ENCODE results near the gene PPIA.

The PPIA gene

DNA sequence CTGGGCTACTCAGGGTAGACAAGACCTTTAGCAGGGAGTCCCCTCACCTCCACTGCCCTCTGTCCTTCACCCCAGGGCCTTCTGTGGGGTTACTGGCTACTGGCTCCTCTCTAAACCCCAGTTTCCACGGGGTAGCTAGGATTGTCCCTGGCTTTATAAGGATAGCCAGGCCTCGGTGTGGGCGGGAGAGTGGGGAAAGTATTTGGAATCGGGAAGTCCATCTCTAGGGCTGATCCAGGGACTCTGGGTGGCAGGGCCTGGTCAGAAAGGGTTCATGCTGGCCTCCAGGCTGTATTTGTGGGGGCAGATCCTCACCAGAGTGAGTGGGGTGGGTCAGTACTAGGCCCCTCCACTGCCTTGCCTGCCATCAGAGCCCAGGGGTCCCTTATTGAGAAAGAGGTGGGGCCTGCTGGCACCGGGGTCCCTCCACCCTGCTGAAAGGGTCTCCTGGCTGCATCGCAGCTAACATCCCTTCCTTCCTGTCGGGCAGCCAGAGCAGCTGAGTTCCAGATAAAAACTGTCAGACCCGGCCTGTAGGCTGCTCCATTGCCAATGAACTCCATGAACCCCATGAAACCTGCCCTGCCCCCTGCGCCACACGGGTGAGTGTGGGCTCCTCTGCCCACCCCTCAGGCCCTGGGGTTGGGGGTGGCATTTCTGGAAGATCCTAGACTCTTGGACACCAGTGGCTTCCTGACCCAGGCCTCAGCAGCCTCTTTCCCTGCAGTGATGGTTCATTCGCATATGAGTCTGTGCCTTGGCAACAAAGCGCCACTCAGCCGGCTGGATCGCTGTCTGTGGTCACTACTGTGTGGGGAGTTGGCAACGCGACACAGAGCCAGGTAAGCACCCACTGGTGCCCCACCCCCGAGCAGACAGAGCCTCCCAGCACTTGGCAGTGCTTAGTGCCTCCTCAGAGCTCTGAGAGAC, 40.5 kb upstream of the PPIA start:
- Histone ChIP-seq H3K4me1 (ENCODE audit: control insufficient read depth in 2 of 2, insufficient read depth in 2 of 2, low read length in 2 of 2) (peaks cover 12 to 15% of the 10 kb centered on the region in 2 donors), H3K27ac (ENCODE audit: low read depth in 2 of 2, low read length in 2 of 2) (no peak overlapping the region), H3K27me3 (ENCODE audit: control insufficient read depth in 2 of 2, insufficient read depth in 2 of 2, low read length in 2 of 2) (no peaks in the 10 kb centered on the region), H3K9me3 (ENCODE audit: control insufficient read depth in 2 of 2, low read length in 2 of 2) (no peaks in the 10 kb centered on the region), H3K4me3 (ENCODE audit: low read length in 2 of 2) (no peak overlapping the region), H3K36me3 (ENCODE audit: control insufficient read depth in 2 of 2, insufficient read depth in 2 of 2, low read length in 2 of 2) (peaks cover 17 to 27% of the 10 kb centered on the region in 2 donors), H3K9ac (ENCODE audit: low read depth in 1 of 2, low read length in 2 of 2) (peak overlapping the region in 1 of 2 donors; percentile 22)

DNA sequence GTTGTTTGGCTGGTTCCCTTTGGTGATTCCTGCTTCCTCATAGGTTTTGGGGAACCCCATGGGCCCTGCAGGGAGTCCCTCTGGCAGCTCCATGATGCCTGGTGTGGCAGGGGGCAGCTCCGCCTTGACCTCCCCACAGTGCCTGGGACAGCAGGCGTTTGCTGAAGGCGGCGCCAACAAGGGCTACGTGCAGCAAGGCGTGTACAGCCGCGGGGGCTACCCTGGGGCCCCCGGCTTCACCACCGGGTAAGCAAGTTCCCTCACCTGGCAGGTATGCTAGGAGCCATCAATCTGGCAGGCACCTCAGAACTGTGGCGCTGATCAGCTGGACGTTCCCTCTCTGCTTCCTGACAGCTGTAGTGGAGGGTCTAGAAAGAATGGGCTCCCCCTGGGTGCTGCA, 39.6 kb upstream of the PPIA start:
- Histone ChIP-seq H3K4me1 (ENCODE audit: control insufficient read depth in 2 of 2, insufficient read depth in 2 of 2, low read length in 2 of 2) (peaks cover 8 to 17% of the 10 kb centered on the region in 2 donors), H3K27ac (ENCODE audit: low read depth in 2 of 2, low read length in 2 of 2) (no peak overlapping the region), H3K9ac (ENCODE audit: low read depth in 1 of 2, low read length in 2 of 2) (no peak overlapping the region), H3K27me3 (ENCODE audit: control insufficient read depth in 2 of 2, insufficient read depth in 2 of 2, low read length in 2 of 2) (no peaks in the 10 kb centered on the region), H3K4me3 (ENCODE audit: low read length in 2 of 2) (no peak overlapping the region), H3K36me3 (ENCODE audit: control insufficient read depth in 2 of 2, insufficient read depth in 2 of 2, low read length in 2 of 2) (peaks cover 24 to 34% of the 10 kb centered on the region in 2 donors), H3K9me3 (ENCODE audit: control insufficient read depth in 2 of 2, low read length in 2 of 2) (no peaks in the 10 kb centered on the region)

DNA sequence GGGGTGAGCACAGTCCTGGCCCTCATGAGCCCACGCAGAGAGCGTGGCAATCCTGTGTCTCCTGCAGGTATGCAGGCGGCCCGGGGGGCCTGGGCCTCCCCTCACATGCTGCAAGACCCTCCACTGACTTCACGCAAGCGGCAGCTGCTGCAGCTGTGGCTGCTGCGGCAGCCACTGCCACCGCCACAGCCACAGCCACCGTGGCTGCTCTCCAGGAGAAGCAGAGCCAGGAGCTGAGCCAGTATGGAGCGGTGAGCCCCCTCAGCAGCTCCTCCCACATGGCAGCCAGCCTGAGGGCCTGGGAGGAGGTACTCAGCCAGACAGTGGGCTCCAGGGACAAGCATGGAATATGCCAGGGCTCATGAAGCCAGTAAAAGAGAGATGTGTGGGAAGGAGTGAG, 39.2 kb upstream of the PPIA start:
- Histone ChIP-seq H3K27me3 (ENCODE audit: control insufficient read depth in 2 of 2, insufficient read depth in 2 of 2, low read length in 2 of 2) (no peaks in the 10 kb centered on the region), H3K9ac (ENCODE audit: low read depth in 1 of 2, low read length in 2 of 2) (no peak overlapping the region), H3K4me1 (ENCODE audit: control insufficient read depth in 2 of 2, insufficient read depth in 2 of 2, low read length in 2 of 2) (peaks cover 12 to 20% of the 10 kb centered on the region in 2 donors), H3K4me3 (ENCODE audit: low read length in 2 of 2) (no peak overlapping the region), H3K36me3 (ENCODE audit: control insufficient read depth in 2 of 2, insufficient read depth in 2 of 2, low read length in 2 of 2) (peaks cover 26 to 34% of the 10 kb centered on the region in 2 donors), H3K27ac (ENCODE audit: low read depth in 2 of 2, low read length in 2 of 2) (no peak overlapping the region), H3K9me3 (ENCODE audit: control insufficient read depth in 2 of 2, low read length in 2 of 2) (no peaks in the 10 kb centered on the region)

DNA sequence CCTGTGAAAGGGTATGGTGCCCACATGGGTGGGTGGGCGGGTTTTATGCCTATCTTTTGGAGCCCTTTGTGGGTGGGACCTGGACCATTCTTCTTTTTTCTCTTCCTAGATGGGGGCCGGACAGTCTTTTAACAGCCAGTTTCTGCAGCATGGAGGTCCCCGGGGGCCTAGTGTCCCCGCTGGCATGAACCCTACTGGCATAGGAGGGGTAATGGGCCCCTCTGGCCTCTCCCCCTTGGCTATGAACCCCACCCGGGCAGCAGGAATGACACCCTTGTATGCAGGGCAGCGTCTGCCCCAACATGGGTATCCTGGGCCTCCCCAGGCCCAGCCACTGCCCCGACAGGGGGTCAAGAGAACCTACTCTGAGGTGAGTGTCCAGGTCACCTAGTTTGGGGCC, 38.7 kb upstream of the PPIA start:
- Histone ChIP-seq H3K9me3 (ENCODE audit: control insufficient read depth in 2 of 2, low read length in 2 of 2) (no peaks in the 10 kb centered on the region), H3K9ac (ENCODE audit: low read depth in 1 of 2, low read length in 2 of 2) (no peak overlapping the region), H3K27ac (ENCODE audit: low read depth in 2 of 2, low read length in 2 of 2) (no peak overlapping the region), H3K36me3 (ENCODE audit: control insufficient read depth in 2 of 2, insufficient read depth in 2 of 2, low read length in 2 of 2) (peaks cover 29 to 36% of the 10 kb centered on the region in 2 donors), H3K27me3 (ENCODE audit: control insufficient read depth in 2 of 2, insufficient read depth in 2 of 2, low read length in 2 of 2) (no peaks in the 10 kb centered on the region), H3K4me1 (ENCODE audit: control insufficient read depth in 2 of 2, insufficient read depth in 2 of 2, low read length in 2 of 2) (peaks cover 14 to 22% of the 10 kb centered on the region in 2 donors), H3K4me3 (ENCODE audit: low read length in 2 of 2) (no peak overlapping the region)

DNA sequence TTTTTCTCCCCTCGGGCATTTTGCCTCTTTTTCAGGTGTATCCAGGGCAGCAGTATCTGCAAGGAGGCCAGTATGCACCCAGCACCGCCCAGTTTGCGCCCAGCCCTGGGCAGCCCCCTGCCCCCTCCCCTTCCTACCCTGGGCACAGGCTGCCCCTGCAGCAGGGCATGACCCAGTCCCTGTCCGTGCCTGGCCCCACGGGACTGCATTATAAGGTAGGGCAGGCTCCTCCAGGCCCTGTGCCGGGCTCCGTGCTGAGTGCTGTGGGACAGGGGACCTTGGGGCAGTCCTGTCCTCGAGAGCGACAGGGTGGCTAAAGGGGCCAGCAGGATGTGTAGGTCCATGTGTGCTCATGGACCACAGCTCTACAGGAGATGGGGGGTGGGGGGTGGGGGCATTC, 37.2 kb upstream of the PPIA start:
- Histone ChIP-seq H3K36me3 (ENCODE audit: control insufficient read depth in 2 of 2, insufficient read depth in 2 of 2, low read length in 2 of 2) (peaks cover 44 to 50% of the 10 kb centered on the region in 2 donors), H3K9ac (ENCODE audit: low read depth in 1 of 2, low read length in 2 of 2) (no peak overlapping the region), H3K4me3 (ENCODE audit: low read length in 2 of 2) (no peak overlapping the region), H3K4me1 (ENCODE audit: control insufficient read depth in 2 of 2, insufficient read depth in 2 of 2, low read length in 2 of 2) (peaks cover 13 to 22% of the 10 kb centered on the region in 2 donors), H3K27ac (ENCODE audit: low read depth in 2 of 2, low read length in 2 of 2) (no peak overlapping the region), H3K27me3 (ENCODE audit: control insufficient read depth in 2 of 2, insufficient read depth in 2 of 2, low read length in 2 of 2) (no peaks in the 10 kb centered on the region), H3K9me3 (ENCODE audit: control insufficient read depth in 2 of 2, low read length in 2 of 2) (no peaks in the 10 kb centered on the region)

DNA sequence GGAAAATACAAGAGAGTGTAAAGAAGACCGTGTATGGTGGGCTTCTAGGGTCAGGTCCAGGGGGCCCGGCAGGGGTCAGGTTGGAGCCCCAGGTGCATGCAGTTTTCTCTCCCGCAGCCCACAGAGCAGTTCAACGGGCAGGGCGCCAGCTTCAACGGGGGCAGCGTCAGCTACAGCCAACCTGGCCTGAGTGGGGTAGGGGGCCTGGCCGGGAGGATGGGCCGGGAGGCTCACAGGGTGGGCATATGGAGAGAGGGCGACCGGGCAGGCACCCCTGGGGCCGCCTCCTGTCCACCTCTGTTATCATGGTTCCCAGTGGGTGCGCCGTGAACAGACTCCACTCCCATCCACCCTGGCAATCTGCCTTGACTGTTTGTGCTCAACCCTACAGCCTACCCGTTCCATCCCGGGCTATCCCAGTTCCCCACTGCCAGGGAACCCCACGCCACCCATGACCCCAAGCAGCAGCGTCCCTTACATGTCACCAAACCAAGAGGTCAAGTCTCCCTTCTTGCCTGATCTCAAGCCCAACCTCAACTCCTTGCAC, 36.4 kb upstream of the PPIA start:
- peaks cover 53 to 58% of the 10 kb centered on the region in 2 donors for H3K36me3 ChIP-seq (ENCODE audit: control insufficient read depth in 2 of 2, insufficient read depth in 2 of 2, low read length in 2 of 2)
- H3K9me3 ChIP-seq (ENCODE audit: control insufficient read depth in 2 of 2, low read length in 2 of 2), result no peaks in the 10 kb centered on the region
- H3K27me3 ChIP-seq (ENCODE audit: control insufficient read depth in 2 of 2, insufficient read depth in 2 of 2, low read length in 2 of 2), result no peaks in the 10 kb centered on the region
- H3K4me1 ChIP-seq (ENCODE audit: control insufficient read depth in 2 of 2, insufficient read depth in 2 of 2, low read length in 2 of 2), result peaks cover 8 to 15% of the 10 kb centered on the region in 2 donors
- no peak overlapping the region for H3K9ac ChIP-seq (ENCODE audit: low read depth in 1 of 2, low read length in 2 of 2)
- no peak overlapping the region for H3K27ac ChIP-seq (ENCODE audit: low read depth in 2 of 2, low read length in 2 of 2)
- no peak overlapping the region for H3K4me3 ChIP-seq (ENCODE audit: low read length in 2 of 2)

DNA sequence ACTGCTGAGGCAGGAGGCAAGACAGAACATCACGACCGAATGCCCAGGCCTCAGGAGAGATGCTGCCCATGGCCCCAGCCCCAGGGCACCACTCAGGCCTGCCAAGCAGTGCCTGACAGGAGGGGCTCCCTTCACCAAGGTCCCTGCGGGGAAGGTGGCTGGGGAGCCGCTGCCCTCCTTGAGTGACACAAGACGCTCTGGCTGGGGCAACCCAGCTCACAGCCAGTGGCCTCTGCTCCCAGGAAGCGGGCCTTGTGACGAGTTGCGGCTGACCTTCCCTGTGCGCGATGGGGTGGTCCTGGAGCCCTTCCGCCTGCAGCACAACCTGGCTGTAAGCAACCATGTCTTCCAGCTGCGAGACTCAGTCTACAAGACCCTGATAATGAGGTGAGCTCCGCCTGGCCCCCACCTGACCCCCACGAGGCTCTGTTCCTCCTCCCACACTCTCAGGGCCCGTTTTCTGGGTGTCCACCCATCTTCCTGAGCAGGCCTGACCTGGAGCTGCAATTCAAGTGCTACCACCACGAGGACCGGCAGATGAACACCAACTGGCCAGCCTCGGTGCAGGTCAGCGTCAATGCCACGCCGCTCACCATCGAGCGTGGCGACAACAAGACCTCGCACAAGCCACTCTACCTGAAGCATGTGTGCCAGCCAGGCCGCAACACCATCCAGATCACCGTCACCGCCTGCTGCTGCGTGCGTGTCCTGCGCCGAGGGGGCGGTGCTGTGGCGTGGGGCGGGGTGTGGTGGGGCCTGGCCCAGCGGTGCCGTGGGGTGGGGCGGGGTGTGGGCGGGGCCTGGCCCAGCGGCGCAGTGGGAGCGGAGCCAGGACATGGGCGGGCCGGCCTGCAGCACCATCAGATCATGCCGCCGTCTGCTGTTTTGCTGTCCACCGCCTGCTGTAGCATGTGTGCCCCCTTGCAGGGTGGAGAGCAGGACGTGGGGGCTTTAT, 35.0 kb upstream of the PPIA start:
- Histone ChIP-seq H3K9me3 (ENCODE audit: control insufficient read depth in 2 of 2, low read length in 2 of 2) (no peaks in the 10 kb centered on the region), H3K4me3 (ENCODE audit: low read length in 2 of 2) (no peak overlapping the region), H3K4me1 (ENCODE audit: control insufficient read depth in 2 of 2, insufficient read depth in 2 of 2, low read length in 2 of 2) (peaks cover 6 to 10% of the 10 kb centered on the region in 2 donors), H3K27ac (ENCODE audit: low read depth in 2 of 2, low read length in 2 of 2) (peak overlapping the region; percentile 71 to 72), H3K36me3 (ENCODE audit: control insufficient read depth in 2 of 2, insufficient read depth in 2 of 2, low read length in 2 of 2) (peaks cover 64 to 69% of the 10 kb centered on the region in 2 donors), H3K9ac (ENCODE audit: low read depth in 1 of 2, low read length in 2 of 2) (peak overlapping the region in 1 of 2 donors; percentile 38), H3K27me3 (ENCODE audit: control insufficient read depth in 2 of 2, insufficient read depth in 2 of 2, low read length in 2 of 2) (no peaks in the 10 kb centered on the region)

DNA sequence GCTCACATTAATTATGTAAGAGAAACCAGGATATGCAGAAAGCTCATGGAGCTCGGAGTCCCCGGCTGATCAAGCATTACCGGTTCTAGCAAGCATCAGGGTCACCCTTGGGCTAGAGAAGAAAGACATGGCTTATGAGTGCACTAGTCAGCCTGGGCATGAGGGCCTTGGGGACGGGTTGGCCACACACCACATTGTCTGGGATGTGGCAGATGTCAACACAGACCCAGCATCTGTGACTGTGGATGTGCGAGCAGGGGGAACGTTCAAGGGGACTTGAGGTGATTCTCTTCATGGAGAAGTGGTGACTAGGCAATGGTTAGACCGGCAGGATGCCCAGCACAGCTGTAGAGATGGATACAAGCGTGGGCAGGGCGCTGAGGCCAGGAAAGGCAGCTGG, 34.2 kb upstream of the PPIA start:
- no peak overlapping the region for H3K4me3 ChIP-seq (ENCODE audit: low read length in 2 of 2)
- H3K36me3 ChIP-seq (ENCODE audit: control insufficient read depth in 2 of 2, insufficient read depth in 2 of 2, low read length in 2 of 2), result peaks cover 69% of the 10 kb centered on the region in 2 donors
- no peaks in the 10 kb centered on the region for H3K9me3 ChIP-seq (ENCODE audit: control insufficient read depth in 2 of 2, low read length in 2 of 2)
- H3K27ac ChIP-seq (ENCODE audit: low read depth in 2 of 2, low read length in 2 of 2), result no peak overlapping the region
- H3K9ac ChIP-seq (ENCODE audit: low read depth in 1 of 2, low read length in 2 of 2), result no peak overlapping the region
- H3K4me1 ChIP-seq (ENCODE audit: control insufficient read depth in 2 of 2, insufficient read depth in 2 of 2, low read length in 2 of 2), result peaks cover 6 to 11% of the 10 kb centered on the region in 2 donors
- no peaks in the 10 kb centered on the region for H3K27me3 ChIP-seq (ENCODE audit: control insufficient read depth in 2 of 2, insufficient read depth in 2 of 2, low read length in 2 of 2)

DNA sequence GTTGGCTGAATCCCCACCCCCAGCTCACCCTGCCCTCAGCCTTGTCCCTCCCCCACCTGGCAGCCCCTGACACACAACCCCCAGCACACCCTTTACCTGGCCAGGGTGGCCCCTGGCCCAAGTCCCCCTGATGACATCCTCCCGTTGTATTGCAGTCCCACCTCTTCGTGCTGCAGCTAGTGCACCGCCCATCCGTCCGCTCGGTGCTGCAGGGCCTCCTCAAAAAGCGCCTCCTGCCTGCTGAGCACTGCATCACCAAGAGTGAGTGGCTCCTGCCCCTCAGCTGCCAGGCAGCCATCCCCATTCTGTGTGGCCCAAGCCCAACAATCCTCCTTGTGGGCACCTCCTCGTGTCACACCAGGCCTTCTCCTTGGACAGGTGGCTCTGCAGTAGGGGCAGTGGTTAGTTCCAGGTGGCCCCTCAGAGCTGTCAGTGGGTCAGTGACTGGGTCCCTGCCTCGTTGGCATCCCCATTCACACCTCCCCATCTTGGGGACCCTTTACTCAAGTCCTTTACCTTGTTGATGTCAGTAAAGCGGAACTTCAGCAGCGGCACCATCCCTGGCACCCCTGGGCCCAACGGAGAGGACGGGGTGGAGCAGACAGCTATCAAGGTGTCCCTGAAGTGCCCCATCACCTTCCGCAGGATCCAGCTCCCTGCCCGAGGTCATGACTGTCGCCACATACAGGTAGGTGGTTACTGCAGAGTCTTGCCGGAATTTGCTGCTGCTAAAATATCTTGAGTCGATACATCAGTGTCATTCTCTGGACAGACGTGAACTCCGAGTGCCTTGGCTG, 33.6 kb upstream of the PPIA start:
- H3K27ac ChIP-seq (ENCODE audit: low read depth in 2 of 2, low read length in 2 of 2), result no peak overlapping the region
- H3K4me1 ChIP-seq (ENCODE audit: control insufficient read depth in 2 of 2, insufficient read depth in 2 of 2, low read length in 2 of 2), result peaks cover 12 to 17% of the 10 kb centered on the region in 2 donors
- H3K9me3 ChIP-seq (ENCODE audit: control insufficient read depth in 2 of 2, low read length in 2 of 2), result no peaks in the 10 kb centered on the region
- no peak overlapping the region for H3K4me3 ChIP-seq (ENCODE audit: low read length in 2 of 2)
- H3K36me3 ChIP-seq (ENCODE audit: control insufficient read depth in 2 of 2, insufficient read depth in 2 of 2, low read length in 2 of 2), result peaks cover 67 to 69% of the 10 kb centered on the region in 2 donors
- H3K9ac ChIP-seq (ENCODE audit: low read depth in 1 of 2, low read length in 2 of 2), result no peak overlapping the region
- H3K27me3 ChIP-seq (ENCODE audit: control insufficient read depth in 2 of 2, insufficient read depth in 2 of 2, low read length in 2 of 2), result no peaks in the 10 kb centered on the region

Data from mucosa of rectum (tissue), 2 donors.